K562 (cell line): ENCODE results near the gene POLRMT. TPM values are rescaled to one million over a fixed set of nuclear protein-coding genes. Genes with fewer than 3 reads are reported as not detected.

ENCODE experiments used
- BACH1 ChIP-seq: fragments of 200-800 bp; sonication (Bioruptor generic); IDR thresholded peaks from 2 replicates; pipeline ENCODE4 v1.6.1; 2016; ENCODE audit warnings: missing genetic modification characterization, missing compliant biosample characterization
- CAMTA2 ChIP-seq: fragments of 250-450 bp; sonication (Bioruptor Pico); conservative IDR thresholded peaks from 2 replicates; pipeline ENCODE4 v1.5.1; 2022
- GATA2 ChIP-seq: sonication (generic); formaldehyde crosslinking; IDR thresholded peaks from 2 replicates; pipeline ENCODE4 v1.4.0; 2020; ENCODE audit warnings: mild to moderate bottlenecking, missing genetic modification reagents
- GATAD2B ChIP-seq: fragments of 450-650 bp; IDR thresholded peaks from 2 replicates; pipeline ENCODE4 v1.6.1; 2017; ENCODE audit warnings: mild to moderate bottlenecking, borderline replicate concordance
- HDAC1 ChIP-seq, 2 experiments: fragments of 450-650 bp; IDR thresholded peaks; 2 replicates each; pipeline ENCODE4 v1.6.1; 2016 to 2017; ENCODE audit warnings: inconsistent platforms in 1 of 2, mild to moderate bottlenecking in 1 of 2, moderate library complexity in 1 of 2
- NCOA4 ChIP-seq: fragments of 450-650 bp; IDR thresholded peaks from 2 replicates; pipeline ENCODE4 v1.6.1; 2018; ENCODE audit warnings: mild to moderate bottlenecking; ENCODE audit not compliant: partially characterized antibody
- RBM22 ChIP-seq: fragments of 200-400 bp; formaldehyde crosslinking; IDR thresholded peaks from 2 replicates; pipeline ENCODE4 v1.6.1; 2018; ENCODE audit warnings: low read length, low read depth; ENCODE audit not compliant: poor library complexity, severe bottlenecking
- polyA plus RNA-seq, 8 experiments: library from polyadenylated mRNA; depleted of rRNA in 4 of 8; stranded (reverse) in 5 of 8; unstranded in 3 of 8; fragments of >200 nt; fragmentation: Nextera tagmentation in 2 of 8; fragmentation: Illumina TruSeq in 1 of 8; extraction: Ambion mirVana in 2 of 8; extraction: Trizol in 1 of 8; gene quantifications; 2 replicates each; pipeline versions ENCODE4 v1.2.1 to v1.2.3, GENCODE V29; 2011 to 2014; ENCODE audit warnings: inconsistent platforms in 1 of 8, missing spikeins in 1 of 8
- total RNA-seq, 7 experiments: library from RNA; depleted of rRNA in 6 of 7; stranded (reverse); fragments of >200 nt in 6 of 7; fragmentation: Illumina TruSeq in 2 of 7; extraction: Trizol in 2 of 7; gene quantifications; 2 replicates each; pipeline versions ENCODE4 v1.2.1 to v1.2.3, GENCODE V29; 2011 to 2021; ENCODE audit warnings: low replicate concordance in 1 of 7
- TF ChIP-seq, protein P1 (sequence below): fragments of 250-450 bp; sonication (Bioruptor Pico); IDR thresholded peaks from 2 replicates; pipeline ENCODE4 v1.5.1; 2021; ENCODE audit warnings: mild to moderate bottlenecking
- TF ChIP-seq, protein P2 (sequence below): fragments of 250-450 bp; sonication (Bioruptor Pico); IDR thresholded peaks from 2 replicates; pipeline ENCODE4 v1.5.0; 2020; ENCODE audit warnings: mild to moderate bottlenecking
- TF ChIP-seq, protein P3 (sequence below): fragments of 450-650 bp; IDR thresholded peaks from 2 replicates; pipeline ENCODE4 v1.6.1; 2016; ENCODE audit warnings: mild to moderate bottlenecking, moderate library complexity
- TF ChIP-seq, protein P4 (sequence below), 2 experiments: IDR thresholded peaks; 2 replicates each; pipeline ENCODE4 v1.6.1; 2011; ENCODE audit warnings: borderline replicate concordance in 1 of 2, control low read depth in 1 of 2, low read depth in 1 of 2, low read length in 1 of 2, mild to moderate bottlenecking in 1 of 2, mixed read lengths in 1 of 2, moderate library complexity in 1 of 2; ENCODE audit not compliant: insufficient read depth in 1 of 2, insufficient read length in 1 of 2, poor library complexity in 1 of 2, severe bottlenecking in 1 of 2; ENCODE audit errors: extremely low read depth in 1 of 2

The POLRMT gene
- total and polyA plus RNA-seq, 9 of the 15 experiments (the other 6 are each of a cell fraction or from before 2014, with no cell fraction given), result 30.3 to 144 (median 68.0) TPM

DNA sequence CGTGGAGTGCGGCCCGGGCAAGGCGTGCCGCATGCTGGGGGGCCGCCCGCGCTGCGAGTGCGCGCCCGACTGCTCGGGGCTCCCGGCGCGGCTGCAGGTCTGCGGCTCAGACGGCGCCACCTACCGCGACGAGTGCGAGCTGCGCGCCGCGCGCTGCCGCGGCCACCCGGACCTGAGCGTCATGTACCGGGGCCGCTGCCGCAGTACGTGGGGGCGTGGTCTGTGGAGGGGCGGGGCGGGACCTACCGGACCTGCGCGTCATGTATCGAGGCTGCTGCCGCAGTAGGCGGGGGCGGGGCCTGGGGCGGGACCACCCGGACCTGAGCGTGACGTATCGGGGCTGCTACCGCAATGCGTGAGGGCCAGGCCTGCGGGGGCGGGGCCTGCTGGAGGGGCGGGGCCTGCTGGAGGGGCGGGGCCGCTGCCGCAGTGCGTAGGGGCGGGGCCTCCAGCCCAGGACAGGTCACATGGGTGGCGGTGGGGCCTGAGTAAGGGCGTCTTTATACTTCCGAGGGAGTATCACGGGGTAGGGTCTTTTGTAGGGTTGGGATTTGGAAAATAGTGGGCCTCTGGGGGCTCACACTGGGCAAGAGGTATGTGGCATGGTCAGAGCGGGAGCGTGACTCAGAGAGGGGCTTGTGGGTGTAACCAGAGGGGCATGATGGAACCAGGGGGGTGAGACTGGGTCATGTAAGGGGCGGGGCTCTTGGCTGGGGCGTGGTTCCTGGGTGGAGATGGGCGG is 47.1 kb upstream of the POLRMT start (continued):
- TF ChIP-seq, protein P1, sequence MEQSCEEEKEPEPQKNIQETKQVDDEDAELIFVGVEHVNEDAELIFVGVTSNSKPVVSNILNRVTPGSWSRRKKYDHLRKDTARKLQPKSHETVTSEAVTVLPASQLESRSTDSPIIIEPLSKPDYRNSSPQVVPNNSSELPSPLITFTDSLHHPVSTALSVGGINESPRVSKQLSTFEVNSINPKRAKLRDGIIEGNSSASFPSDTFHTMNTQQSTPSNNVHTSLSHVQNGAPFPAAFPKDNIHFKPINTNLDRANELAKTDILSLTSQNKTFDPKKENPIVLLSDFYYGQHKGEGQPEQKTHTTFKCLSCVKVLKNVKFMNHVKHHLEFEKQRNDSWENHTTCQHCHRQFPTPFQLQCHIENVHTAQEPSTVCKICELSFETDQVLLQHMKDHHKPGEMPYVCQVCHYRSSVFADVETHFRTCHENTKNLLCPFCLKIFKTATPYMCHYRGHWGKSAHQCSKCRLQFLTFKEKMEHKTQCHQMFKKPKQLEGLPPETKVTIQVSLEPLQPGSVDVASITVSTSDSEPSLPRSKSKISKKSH (CRISPR knock-in tag), result no peak
- TF ChIP-seq GATA2 (CRISPR knock-in tag), result no peak
- TF ChIP-seq NCOA4, result no peak
- no peak for TF ChIP-seq CAMTA2 (CRISPR knock-in tag)
- TF ChIP-seq RBM22, result no peak
- peak in 1 of 2 experiments; percentile 94; a peak in 2 of 4 replicates for TF ChIP-seq HDAC1 (IDR thresholded peaks at IDR 0.05)
- TF ChIP-seq BACH1 (tag), result no peak
- TF ChIP-seq, protein P2, sequence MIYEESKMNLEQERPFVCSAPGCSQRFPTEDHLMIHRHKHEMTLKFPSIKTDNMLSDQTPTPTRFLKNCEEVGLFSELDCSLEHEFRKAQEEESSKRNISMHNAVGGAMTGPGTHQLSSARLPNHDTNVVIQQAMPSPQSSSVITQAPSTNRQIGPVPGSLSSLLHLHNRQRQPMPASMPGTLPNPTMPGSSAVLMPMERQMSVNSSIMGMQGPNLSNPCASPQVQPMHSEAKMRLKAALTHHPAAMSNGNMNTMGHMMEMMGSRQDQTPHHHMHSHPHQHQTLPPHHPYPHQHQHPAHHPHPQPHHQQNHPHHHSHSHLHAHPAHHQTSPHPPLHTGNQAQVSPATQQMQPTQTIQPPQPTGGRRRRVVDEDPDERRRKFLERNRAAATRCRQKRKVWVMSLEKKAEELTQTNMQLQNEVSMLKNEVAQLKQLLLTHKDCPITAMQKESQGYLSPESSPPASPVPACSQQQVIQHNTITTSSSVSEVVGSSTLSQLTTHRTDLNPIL (CRISPR knock-in tag), result no peak
- no peak for TF ChIP-seq GATAD2B
- TF ChIP-seq, protein P3, sequence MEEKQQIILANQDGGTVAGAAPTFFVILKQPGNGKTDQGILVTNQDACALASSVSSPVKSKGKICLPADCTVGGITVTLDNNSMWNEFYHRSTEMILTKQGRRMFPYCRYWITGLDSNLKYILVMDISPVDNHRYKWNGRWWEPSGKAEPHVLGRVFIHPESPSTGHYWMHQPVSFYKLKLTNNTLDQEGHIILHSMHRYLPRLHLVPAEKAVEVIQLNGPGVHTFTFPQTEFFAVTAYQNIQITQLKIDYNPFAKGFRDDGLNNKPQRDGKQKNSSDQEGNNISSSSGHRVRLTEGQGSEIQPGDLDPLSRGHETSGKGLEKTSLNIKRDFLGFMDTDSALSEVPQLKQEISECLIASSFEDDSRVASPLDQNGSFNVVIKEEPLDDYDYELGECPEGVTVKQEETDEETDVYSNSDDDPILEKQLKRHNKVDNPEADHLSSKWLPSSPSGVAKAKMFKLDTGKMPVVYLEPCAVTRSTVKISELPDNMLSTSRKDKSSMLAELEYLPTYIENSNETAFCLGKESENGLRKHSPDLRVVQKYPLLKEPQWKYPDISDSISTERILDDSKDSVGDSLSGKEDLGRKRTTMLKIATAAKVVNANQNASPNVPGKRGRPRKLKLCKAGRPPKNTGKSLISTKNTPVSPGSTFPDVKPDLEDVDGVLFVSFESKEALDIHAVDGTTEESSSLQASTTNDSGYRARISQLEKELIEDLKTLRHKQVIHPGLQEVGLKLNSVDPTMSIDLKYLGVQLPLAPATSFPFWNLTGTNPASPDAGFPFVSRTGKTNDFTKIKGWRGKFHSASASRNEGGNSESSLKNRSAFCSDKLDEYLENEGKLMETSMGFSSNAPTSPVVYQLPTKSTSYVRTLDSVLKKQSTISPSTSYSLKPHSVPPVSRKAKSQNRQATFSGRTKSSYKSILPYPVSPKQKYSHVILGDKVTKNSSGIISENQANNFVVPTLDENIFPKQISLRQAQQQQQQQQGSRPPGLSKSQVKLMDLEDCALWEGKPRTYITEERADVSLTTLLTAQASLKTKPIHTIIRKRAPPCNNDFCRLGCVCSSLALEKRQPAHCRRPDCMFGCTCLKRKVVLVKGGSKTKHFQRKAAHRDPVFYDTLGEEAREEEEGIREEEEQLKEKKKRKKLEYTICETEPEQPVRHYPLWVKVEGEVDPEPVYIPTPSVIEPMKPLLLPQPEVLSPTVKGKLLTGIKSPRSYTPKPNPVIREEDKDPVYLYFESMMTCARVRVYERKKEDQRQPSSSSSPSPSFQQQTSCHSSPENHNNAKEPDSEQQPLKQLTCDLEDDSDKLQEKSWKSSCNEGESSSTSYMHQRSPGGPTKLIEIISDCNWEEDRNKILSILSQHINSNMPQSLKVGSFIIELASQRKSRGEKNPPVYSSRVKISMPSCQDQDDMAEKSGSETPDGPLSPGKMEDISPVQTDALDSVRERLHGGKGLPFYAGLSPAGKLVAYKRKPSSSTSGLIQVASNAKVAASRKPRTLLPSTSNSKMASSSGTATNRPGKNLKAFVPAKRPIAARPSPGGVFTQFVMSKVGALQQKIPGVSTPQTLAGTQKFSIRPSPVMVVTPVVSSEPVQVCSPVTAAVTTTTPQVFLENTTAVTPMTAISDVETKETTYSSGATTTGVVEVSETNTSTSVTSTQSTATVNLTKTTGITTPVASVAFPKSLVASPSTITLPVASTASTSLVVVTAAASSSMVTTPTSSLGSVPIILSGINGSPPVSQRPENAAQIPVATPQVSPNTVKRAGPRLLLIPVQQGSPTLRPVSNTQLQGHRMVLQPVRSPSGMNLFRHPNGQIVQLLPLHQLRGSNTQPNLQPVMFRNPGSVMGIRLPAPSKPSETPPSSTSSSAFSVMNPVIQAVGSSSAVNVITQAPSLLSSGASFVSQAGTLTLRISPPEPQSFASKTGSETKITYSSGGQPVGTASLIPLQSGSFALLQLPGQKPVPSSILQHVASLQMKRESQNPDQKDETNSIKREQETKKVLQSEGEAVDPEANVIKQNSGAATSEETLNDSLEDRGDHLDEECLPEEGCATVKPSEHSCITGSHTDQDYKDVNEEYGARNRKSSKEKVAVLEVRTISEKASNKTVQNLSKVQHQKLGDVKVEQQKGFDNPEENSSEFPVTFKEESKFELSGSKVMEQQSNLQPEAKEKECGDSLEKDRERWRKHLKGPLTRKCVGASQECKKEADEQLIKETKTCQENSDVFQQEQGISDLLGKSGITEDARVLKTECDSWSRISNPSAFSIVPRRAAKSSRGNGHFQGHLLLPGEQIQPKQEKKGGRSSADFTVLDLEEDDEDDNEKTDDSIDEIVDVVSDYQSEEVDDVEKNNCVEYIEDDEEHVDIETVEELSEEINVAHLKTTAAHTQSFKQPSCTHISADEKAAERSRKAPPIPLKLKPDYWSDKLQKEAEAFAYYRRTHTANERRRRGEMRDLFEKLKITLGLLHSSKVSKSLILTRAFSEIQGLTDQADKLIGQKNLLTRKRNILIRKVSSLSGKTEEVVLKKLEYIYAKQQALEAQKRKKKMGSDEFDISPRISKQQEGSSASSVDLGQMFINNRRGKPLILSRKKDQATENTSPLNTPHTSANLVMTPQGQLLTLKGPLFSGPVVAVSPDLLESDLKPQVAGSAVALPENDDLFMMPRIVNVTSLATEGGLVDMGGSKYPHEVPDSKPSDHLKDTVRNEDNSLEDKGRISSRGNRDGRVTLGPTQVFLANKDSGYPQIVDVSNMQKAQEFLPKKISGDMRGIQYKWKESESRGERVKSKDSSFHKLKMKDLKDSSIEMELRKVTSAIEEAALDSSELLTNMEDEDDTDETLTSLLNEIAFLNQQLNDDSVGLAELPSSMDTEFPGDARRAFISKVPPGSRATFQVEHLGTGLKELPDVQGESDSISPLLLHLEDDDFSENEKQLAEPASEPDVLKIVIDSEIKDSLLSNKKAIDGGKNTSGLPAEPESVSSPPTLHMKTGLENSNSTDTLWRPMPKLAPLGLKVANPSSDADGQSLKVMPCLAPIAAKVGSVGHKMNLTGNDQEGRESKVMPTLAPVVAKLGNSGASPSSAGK, result no peak
- TF ChIP-seq, protein P4, sequence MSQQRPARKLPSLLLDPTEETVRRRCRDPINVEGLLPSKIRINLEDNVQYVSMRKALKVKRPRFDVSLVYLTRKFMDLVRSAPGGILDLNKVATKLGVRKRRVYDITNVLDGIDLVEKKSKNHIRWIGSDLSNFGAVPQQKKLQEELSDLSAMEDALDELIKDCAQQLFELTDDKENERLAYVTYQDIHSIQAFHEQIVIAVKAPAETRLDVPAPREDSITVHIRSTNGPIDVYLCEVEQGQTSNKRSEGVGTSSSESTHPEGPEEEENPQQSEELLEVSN (IDR thresholded peaks at IDR 0.05; ENCODE audit: borderline replicate concordance in 1 of 2, extremely low read depth in 1 of 2, insufficient read depth in 1 of 2, insufficient read length in 1 of 2, low read depth in 1 of 2, low read length in 1 of 2, poor library complexity in 1 of 2, severe bottlenecking in 1 of 2), result peak; percentile 68 to 93
